22Rv1 (cell line): ENCODE measurements around the gene PNMA1.

Experiments used
- H3K27ac ChIP-seq: fragments of 450-650 bp; 2 replicates; pipeline ENCODE4 v1.5.1; 2017
- CTCF ChIP-seq: fragments of 450-650 bp; IDR thresholded peaks from 2 replicates; pipeline ENCODE4 v1.5.1; 2017; ENCODE audit warnings: mild to moderate bottlenecking
- ZFX ChIP-seq: fragments of 450-650 bp; IDR thresholded peaks from 2 replicates; pipeline ENCODE4 v1.6.1; 2017; ENCODE audit warnings: antibody characterized with exemption, borderline replicate concordance

Gene PNMA1

GRCh38 chr14:73726025-73726961 lies 12.1 kb upstream of the PNMA1 start:
- H3K27ac ChIP-seq: no peak overlapping the region
- TF ChIP-seq ZFX: no peak
- no peak for TF ChIP-seq CTCF

- TF ChIP-seq ZFX (no peak), CTCF (no peak)
- H3K27ac ChIP-seq: no peak overlapping the region
These were observed 11.2 kb upstream of the PNMA1 start for GRCh38 chr14:73725116-73726024.

- no peak for TF ChIP-seq CTCF
- TF ChIP-seq ZFX: no peak
- H3K27ac ChIP-seq: no peak overlapping the region
These were observed 10.5 kb upstream of the PNMA1 start for GRCh38 chr14:73724696-73725095.

GRCh38 chr14:73723797-73724661 lies 9.8 kb upstream of the PNMA1 start:
- TF ChIP-seq CTCF (no peak), ZFX (no peak)
- H3K27ac ChIP-seq: 0 out of 2 replicates have a peak overlapping the region, but pooled peaks have one; percentile 24

- TF ChIP-seq ZFX (no peak), CTCF (no peak)
- no peak overlapping the region for H3K27ac ChIP-seq
These were observed 9.2 kb upstream of the PNMA1 start for GRCh38 chr14:73723406-73723796.

- no peak for TF ChIP-seq ZFX
- no peak for TF ChIP-seq CTCF
These were observed 8.4 kb upstream of the PNMA1 start for GRCh38 chr14:73722581-73722980.

More at GRCh38 chr14:73722581-73722980, 8.4 kb upstream of the PNMA1 start:
- no peak overlapping the region for H3K27ac ChIP-seq
